ENCODE data around the gene C15orf62. TPM values are rescaled to one million over a fixed set of nuclear protein-coding genes. Genes with fewer than 3 reads are reported as not detected.

Gene C15orf62
- total RNA-seq, 1 donor from 2014 or later, result 0.63 TPM

DNA sequence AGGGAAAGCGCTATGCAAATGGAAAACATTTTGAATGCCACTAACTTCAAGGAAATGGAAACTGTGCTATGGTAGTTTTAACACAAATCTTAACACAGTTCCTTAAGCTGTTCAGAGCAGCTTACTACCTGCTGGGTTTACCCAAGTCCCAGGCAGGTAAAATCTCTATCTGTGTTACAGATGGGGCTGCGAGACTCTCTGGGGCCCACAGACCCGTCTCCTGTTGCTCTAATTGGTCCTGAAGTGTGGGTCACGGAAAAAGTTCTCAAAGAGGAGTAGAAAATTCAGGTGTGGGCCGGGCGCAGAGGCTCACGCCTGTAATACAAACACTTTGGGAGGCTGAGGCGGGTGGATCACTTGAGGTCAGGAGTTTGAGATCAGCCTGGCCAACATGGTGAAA is 20.2 kb downstream of the C15orf62 start:
- no peak overlapping the region for H3K4me3 ChIP-seq (ENCODE audit: low read depth, low read length)
- TF ChIP-seq, protein P1, sequence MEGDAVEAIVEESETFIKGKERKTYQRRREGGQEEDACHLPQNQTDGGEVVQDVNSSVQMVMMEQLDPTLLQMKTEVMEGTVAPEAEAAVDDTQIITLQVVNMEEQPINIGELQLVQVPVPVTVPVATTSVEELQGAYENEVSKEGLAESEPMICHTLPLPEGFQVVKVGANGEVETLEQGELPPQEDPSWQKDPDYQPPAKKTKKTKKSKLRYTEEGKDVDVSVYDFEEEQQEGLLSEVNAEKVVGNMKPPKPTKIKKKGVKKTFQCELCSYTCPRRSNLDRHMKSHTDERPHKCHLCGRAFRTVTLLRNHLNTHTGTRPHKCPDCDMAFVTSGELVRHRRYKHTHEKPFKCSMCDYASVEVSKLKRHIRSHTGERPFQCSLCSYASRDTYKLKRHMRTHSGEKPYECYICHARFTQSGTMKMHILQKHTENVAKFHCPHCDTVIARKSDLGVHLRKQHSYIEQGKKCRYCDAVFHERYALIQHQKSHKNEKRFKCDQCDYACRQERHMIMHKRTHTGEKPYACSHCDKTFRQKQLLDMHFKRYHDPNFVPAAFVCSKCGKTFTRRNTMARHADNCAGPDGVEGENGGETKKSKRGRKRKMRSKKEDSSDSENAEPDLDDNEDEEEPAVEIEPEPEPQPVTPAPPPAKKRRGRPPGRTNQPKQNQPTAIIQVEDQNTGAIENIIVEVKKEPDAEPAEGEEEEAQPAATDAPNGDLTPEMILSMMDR (conservative IDR thresholded peaks at IDR 0.05; ENCODE audit: low read depth, low read length), result no peak
- no peak for DNase-seq (ENCODE audit: low read depth)

DNA sequence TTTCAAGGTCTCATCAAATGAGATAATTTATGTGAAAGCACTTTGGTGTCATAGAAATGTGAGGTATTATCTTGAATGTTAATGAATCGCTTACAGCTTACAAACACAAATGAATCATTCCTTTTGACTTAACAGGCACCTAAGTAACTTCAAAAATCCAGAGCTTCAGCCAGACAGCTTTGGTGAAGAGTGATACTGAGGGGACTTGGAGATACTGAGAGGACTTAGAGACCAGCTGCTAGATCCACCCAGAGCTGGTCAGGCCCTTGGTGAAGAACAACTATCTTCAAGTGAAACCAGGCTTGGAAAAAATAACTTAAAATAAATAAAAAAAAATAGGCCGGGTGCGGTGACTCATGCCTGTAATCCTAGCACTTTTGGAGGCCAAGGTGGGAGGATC is 20.9 kb downstream of the C15orf62 start:
- DNase-seq (ENCODE audit: low read depth), result no peak
- no peak overlapping the region for H3K4me3 ChIP-seq (ENCODE audit: low read depth, low read length)
- TF ChIP-seq, protein P1 (conservative IDR thresholded peaks at IDR 0.05; ENCODE audit: low read depth, low read length), result no peak

- DNase-seq (ENCODE audit: low read depth), result no peak
- no peak overlapping the region for H3K4me3 ChIP-seq (ENCODE audit: low read depth, low read length)
- TF ChIP-seq, protein P1 (conservative IDR thresholded peaks at IDR 0.05; ENCODE audit: low read depth, low read length), result no peak
These were observed 22.6 kb downstream of the C15orf62 start for GRCh38 chr15:40792394-40792793.

DNA sequence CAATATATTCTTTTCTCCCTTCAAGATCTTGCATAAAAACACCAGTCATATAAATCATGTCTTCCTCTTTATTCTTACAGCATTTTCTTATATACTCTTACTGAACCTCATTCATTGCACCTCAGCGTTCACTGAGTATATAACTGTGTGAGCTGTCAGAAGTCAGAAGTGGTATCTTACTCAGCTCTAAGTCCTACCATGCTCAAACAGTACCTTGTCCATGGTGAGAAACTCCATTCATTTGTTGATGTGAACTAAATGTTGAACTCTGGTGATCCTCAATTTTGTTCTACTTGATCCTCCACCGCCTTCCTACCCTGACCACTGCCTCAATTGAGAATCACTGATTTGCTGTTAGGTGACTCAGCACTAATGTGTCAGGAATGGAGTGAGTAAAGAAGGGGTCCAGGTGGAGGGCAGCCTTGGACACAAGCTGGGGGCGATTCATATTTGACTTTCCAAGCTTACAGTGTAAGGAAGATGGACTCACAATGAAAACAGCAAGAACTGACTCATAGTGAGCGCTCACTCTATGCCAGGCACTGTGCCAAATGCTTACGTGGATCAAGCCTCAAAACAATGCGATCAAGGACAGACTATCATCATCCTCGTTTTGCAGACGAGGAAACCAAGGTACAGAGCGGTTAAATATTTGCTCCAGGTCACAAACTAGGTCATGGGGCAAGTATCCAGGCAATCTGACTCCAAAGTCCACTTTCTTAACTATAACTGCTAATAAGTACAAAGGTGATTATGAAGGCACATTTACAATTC is 23.6 kb downstream of the C15orf62 start:
- H3K4me3 ChIP-seq (ENCODE audit: low read depth, low read length), result no peak overlapping the region
- DNase-seq (ENCODE audit: low read depth), result peak; percentile 92

DNA sequence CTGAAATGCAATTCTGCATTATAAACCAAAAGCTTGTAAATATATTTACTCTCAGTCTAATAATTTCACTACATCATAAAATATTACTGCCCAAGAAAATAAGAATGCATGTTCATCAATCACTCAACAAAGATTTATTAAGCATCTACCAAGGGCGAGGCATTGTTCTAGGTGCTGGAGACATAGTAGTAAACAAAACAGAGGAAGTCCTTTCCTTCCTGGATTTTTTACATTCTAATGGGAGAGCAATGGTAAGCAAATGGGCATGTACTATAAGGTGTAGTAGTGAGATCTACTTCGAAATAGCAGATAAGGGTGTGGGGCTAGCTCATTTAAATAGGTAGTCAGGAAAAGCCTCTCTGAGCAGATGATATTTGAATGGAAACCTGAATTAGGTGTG is 26.3 kb downstream of the C15orf62 start:
- TF ChIP-seq, protein P1 (conservative IDR thresholded peaks at IDR 0.05; ENCODE audit: low read depth, low read length), result no peak
- H3K4me3 ChIP-seq (ENCODE audit: low read depth, low read length), result no peak overlapping the region
- no peak for DNase-seq (ENCODE audit: low read depth)

More for the DNA sequence above, 23.6 kb downstream of the C15orf62 start:
- TF ChIP-seq, protein P1 (conservative IDR thresholded peaks at IDR 0.05; ENCODE audit: low read depth, low read length), result no peak

GRCh38 chr15:40796512-40796911 is 26.7 kb downstream of the C15orf62 start:
- no peak overlapping the region for H3K4me3 ChIP-seq (ENCODE audit: low read depth, low read length)
- DNase-seq (ENCODE audit: low read depth), result no peak
- TF ChIP-seq, protein P1 (conservative IDR thresholded peaks at IDR 0.05; ENCODE audit: low read depth, low read length), result no peak

DNA sequence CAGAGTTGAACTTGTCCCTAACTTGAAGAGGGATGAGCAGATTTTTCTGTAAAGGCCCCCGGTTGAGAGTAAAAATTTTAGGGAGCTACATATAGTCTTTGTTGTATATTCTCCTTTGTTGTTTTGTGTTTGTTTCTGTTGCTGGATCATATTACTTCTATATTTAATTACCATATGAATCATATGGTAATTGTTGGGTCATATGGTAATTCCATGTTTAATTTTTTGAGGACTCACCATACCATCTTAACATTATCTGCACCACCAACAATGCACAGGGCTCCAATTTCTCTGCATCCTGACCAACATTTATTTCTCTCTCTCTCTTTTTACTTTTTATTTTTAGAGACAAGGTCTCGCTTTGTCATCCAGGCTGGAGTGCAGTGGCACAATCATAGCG is 29.7 kb downstream of the C15orf62 start:
- TF ChIP-seq, protein P1 (conservative IDR thresholded peaks at IDR 0.05; ENCODE audit: low read depth, low read length), result no peak
- no peak overlapping the region for H3K4me3 ChIP-seq (ENCODE audit: low read depth, low read length)
- DNase-seq (ENCODE audit: low read depth), result no peak
